GM12865 (cell line): ENCODE measurements around the gene ZSWIM2.

Experiments used
- DNase-seq: peaks from one replicate; pipeline ENCODE4 v3.0.0; 2010; ENCODE audit warnings: low read depth
- H3K4me3 ChIP-seq: 2 replicates; pipeline ENCODE4 v1.5.1; 2011; ENCODE audit warnings: mild to moderate bottlenecking, low read depth, low read length, control low read depth
- TF ChIP-seq, protein P1 (sequence below): IDR thresholded peaks from 2 replicates; pipeline ENCODE4 v1.5.1; 2011; ENCODE audit warnings: low read length, control low read depth, low read depth, inconsistent platforms; ENCODE audit not compliant: insufficient read depth; ENCODE audit errors: missing control alignments

The ZSWIM2 gene

GRCh38 chr2:186887107-186888090 lies 38.4 kb upstream of the ZSWIM2 start:
- no peak overlapping the region for H3K4me3 ChIP-seq
- peak; percentile 40 for DNase-seq
- TF ChIP-seq, protein P1, sequence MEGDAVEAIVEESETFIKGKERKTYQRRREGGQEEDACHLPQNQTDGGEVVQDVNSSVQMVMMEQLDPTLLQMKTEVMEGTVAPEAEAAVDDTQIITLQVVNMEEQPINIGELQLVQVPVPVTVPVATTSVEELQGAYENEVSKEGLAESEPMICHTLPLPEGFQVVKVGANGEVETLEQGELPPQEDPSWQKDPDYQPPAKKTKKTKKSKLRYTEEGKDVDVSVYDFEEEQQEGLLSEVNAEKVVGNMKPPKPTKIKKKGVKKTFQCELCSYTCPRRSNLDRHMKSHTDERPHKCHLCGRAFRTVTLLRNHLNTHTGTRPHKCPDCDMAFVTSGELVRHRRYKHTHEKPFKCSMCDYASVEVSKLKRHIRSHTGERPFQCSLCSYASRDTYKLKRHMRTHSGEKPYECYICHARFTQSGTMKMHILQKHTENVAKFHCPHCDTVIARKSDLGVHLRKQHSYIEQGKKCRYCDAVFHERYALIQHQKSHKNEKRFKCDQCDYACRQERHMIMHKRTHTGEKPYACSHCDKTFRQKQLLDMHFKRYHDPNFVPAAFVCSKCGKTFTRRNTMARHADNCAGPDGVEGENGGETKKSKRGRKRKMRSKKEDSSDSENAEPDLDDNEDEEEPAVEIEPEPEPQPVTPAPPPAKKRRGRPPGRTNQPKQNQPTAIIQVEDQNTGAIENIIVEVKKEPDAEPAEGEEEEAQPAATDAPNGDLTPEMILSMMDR: no peak

GRCh38 chr2:186884587-186884986 lies 35.6 kb upstream of the ZSWIM2 start:
- H3K4me3 ChIP-seq: no peak overlapping the region
- TF ChIP-seq, protein P1: no peak
- DNase-seq: no peak

- no peak overlapping the region for H3K4me3 ChIP-seq
- TF ChIP-seq, protein P1: no peak
- DNase-seq: no peak
Observed at GRCh38 chr2:186883666-186884065, 34.7 kb upstream of the ZSWIM2 start.

DNA sequence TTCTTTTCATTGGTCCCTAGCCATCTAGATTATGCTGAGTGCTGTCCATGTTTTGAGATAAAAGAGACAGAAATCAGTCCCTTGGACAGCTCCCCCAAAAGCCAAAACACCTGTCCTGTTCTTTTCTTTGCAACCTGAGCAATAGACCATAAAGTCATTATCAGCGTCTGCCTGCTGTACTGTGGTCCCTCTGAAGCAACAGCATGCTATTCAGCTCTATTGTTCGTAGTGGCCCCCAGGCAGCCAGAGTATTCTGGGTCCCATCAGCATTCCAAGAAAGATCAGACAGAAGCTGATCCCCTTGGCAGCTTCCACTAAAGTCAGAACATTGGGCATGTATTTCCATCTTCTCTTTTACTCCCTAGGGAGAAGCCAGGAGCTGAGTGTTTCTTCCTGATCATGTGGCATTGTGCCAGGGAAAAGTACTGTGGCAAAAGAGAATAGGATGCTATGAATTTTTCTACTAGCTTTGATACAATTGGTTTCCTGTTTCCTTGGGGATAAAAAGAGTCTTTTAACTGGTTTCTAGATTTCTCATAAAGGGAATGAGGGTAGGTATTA lies 33.6 kb upstream of the ZSWIM2 start:
- TF ChIP-seq, protein P1: no peak
- no peak overlapping the region for H3K4me3 ChIP-seq
- no peak for DNase-seq

- DNase-seq: no peak
- no peak overlapping the region for H3K4me3 ChIP-seq
- TF ChIP-seq, protein P1: no peak
Observed at GRCh38 chr2:186881660-186882059, 32.7 kb upstream of the ZSWIM2 start.

DNA sequence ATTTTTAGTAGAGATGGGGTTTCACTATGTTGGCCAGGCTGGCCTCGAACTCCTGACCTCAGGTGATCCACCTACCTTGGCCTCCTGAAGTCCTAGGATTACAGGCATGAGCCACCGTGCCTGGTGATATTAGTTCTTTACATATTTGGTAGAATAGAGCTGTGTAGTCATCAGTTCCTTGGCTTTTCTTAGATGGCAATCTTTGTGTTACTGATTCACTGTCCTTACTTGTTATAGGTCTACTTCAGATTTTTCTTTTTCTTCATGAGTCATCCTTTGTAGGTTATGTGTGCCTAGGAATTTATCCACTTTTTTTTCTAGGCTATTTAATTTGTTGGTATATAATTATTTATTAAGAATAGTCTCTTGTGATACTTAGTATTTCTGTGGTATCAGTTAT lies 30.3 kb upstream of the ZSWIM2 start:
- DNase-seq: no peak
- TF ChIP-seq, protein P1: no peak
- H3K4me3 ChIP-seq: no peak overlapping the region
